ENCODE results near the gene SECTM1.

Gene SECTM1

DNA sequence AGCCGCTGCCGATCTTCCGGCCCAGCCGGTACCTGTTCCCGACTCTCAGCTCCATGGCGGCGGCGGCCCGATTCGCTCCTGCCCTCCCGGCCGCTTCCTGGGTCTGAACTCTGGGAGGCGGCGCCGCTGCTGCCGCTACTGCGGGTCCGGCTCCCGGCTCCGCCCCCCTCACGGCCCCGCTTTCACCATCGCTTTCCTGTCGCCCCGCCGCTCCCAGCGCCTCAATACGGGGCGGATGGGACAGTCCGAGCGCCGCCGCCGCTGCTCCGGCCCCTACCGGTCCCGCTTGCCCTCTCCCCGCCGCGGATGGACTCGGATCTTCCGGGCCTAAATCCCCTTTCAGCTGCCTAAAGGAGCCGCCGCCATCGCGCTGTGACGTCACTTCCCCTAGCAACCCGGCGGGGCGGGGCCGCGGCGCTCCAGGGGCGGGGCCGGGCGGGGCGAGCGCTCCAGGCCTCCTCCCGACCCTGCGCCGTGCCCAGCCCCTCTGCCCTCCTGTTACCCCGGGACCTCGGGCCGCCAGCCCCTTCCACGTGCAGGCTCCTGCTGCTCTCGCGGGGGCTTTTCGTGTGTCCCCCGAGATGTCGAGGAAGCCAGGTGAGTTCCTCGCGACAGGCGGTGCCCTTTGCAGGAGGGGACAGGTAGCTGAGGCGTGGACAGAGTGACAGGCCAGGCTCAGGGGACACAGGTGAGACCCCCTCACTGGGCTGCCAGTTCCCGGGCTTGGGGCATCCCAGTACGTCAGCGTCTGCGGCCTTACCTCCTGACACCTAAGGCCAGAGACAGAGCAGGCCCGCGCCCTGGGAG is 60.0 kb downstream of the SECTM1 start, which contains the start of gene CSNK1D:
TSS of gene CSNK1D (minus strand) at position 374 of the 807 bp plus-strand sequence. CDS start at position 55, 319 bp downstream.
- peak; percentile 78 for DNase-seq (ENCODE audit: low read depth)

DNA sequence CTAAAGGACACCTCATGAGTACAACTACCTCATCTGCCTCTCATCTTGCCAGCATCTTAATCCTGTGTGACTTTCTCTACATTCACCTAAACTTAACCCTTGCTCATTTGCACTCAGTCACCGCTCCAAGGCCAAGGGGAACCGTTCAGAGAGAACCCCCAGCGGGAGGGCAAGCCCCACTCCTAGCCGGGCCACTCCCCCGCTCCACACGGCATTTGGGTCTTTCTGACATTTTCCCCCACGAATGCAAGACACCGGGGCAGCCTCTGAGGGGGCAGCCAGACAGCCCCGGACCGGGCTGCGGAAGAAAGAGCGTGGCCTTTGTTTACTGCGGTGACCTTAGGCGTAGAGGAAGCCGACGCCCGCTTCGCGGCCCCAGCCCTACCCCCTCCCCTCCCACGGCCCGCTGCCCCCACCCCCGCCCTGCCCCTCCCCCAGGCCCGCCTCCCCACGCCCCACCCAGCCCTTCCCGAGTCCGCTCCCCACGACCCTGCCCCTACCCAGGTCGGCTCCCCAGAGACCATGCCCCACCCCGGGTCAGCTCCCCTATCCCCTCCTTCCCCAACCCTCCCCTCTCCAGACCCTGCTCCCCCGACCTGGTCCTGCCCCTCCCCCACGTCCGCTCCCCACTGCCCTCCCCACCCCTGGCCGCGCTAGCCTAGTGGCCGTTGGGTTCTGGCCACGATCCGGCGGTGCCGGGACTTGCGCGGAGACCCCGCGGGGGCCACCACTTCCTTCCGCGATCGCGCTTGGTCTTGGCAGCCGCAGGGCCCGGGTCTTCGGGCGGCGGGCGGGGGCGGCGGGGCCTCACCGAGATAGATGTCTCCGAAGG is 60.9 kb downstream of the SECTM1 start:
- H3K4me3 ChIP-seq (ENCODE audit: low read length): peak overlapping the region; percentile 84
- DNase-seq (ENCODE audit: low read depth): no peak
- TF ChIP-seq, protein P1, sequence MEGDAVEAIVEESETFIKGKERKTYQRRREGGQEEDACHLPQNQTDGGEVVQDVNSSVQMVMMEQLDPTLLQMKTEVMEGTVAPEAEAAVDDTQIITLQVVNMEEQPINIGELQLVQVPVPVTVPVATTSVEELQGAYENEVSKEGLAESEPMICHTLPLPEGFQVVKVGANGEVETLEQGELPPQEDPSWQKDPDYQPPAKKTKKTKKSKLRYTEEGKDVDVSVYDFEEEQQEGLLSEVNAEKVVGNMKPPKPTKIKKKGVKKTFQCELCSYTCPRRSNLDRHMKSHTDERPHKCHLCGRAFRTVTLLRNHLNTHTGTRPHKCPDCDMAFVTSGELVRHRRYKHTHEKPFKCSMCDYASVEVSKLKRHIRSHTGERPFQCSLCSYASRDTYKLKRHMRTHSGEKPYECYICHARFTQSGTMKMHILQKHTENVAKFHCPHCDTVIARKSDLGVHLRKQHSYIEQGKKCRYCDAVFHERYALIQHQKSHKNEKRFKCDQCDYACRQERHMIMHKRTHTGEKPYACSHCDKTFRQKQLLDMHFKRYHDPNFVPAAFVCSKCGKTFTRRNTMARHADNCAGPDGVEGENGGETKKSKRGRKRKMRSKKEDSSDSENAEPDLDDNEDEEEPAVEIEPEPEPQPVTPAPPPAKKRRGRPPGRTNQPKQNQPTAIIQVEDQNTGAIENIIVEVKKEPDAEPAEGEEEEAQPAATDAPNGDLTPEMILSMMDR (conservative IDR thresholded peaks at IDR 0.05; ENCODE audit: low read length): no peak

More for the DNA sequence above, 60.0 kb downstream of the SECTM1 start, which contains the start of gene CSNK1D:
- H3K4me3 ChIP-seq (ENCODE audit: low read length): peak within 1 kb of the TSS; percentile 84
- TF ChIP-seq, protein P1 (conservative IDR thresholded peaks at IDR 0.05; ENCODE audit: low read length): no peak

DNA sequence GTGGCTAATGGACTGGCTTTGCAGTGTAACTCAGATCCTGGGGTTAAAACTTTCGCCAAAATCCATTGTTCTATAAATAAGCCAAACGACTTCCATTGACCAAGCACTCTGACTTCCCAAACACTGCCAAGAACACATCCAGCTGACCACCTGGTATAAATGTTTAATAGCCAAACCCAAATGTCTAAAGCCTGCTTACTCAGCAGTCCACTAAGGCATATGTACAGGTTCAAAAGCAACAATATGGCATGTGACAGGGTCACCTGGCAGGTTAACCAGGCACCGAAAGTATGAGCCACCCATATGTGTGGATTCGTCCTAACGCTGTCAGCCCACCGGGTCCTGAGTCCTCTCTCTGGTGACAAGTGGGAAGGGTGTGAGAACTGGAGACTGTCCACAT is 62.2 kb downstream of the SECTM1 start:
- peak overlapping the region; percentile 84 for H3K4me3 ChIP-seq (ENCODE audit: low read length)
- TF ChIP-seq, protein P1 (conservative IDR thresholded peaks at IDR 0.05; ENCODE audit: low read length): no peak
- no peak for DNase-seq (ENCODE audit: low read depth)
